GM12878 (cell line): ENCODE data around the gene RTN4RL1. TPM values are rescaled to one million over a fixed set of nuclear protein-coding genes. Genes with fewer than 3 reads are reported as not detected.

Source experiments
- ATF7 ChIP-seq: fragments of 450-650 bp; IDR thresholded peaks from 2 replicates; pipeline ENCODE4 v1.6.1; 2016; ENCODE audit warnings: low read depth, mild to moderate bottlenecking
- CBFB ChIP-seq: IDR thresholded peaks from 2 replicates; pipeline ENCODE4 v1.6.1; 2016; ENCODE audit warnings: antibody characterized with exemption, low read depth
- CBX5 ChIP-seq: sonication (generic); IDR thresholded peaks from 2 replicates; pipeline ENCODE4 v1.6.1; 2016; ENCODE audit warnings: low read depth, moderate library complexity, mild to moderate bottlenecking, inconsistent platforms
- CREB1 ChIP-seq: IDR thresholded peaks from 2 replicates; pipeline ENCODE4 v1.6.1; 2012; ENCODE audit warnings: low read depth, mild to moderate bottlenecking, inconsistent platforms
- GABPA ChIP-seq: IDR thresholded peaks from 2 replicates; pipeline ENCODE4 v1.6.1; 2014; ENCODE audit warnings: antibody characterized with exemption, low read depth, mild to moderate bottlenecking, inconsistent platforms
- HDAC2 ChIP-seq: fragments of 200-600 bp; sonication (generic); IDR thresholded peaks from 2 replicates; pipeline ENCODE4 v1.6.1; 2017
- NBN ChIP-seq: fragments of 450-650 bp; IDR thresholded peaks from 2 replicates; pipeline ENCODE4 v1.6.1; 2016
- POLR2AphosphoS5 ChIP-seq: IDR thresholded peaks from 2 replicates; pipeline ENCODE4 v1.6.1; 2011; ENCODE audit warnings: mild to moderate bottlenecking, low read length, inconsistent platforms
- RB1 ChIP-seq: fragments of 450-650 bp; formaldehyde crosslinking; IDR thresholded peaks from 2 replicates; pipeline ENCODE4 v1.6.1; 2017; ENCODE audit warnings: mild to moderate bottlenecking, borderline replicate concordance
- SMARCA5 ChIP-seq: fragments of 450-650 bp; IDR thresholded peaks from 2 replicates; pipeline ENCODE4 v1.6.1; 2017; ENCODE audit warnings: mild to moderate bottlenecking
- SP1 ChIP-seq: IDR thresholded peaks from one replicate; pipeline ENCODE4 v1.6.1; 2011; ENCODE audit warnings: low read depth, low read length
- STAT1 ChIP-seq: fragments of 450-650 bp; conservative IDR thresholded peaks from 2 replicates; pipeline ENCODE4 v1.6.1; 2014; ENCODE audit warnings: antibody characterized with exemption, mild to moderate bottlenecking
- YY1 ChIP-seq: IDR thresholded peaks from 2 replicates; pipeline ENCODE4 v1.6.1; 2011; ENCODE audit warnings: low read depth, mild to moderate bottlenecking, low read length
- ZBED1 ChIP-seq: IDR thresholded peaks from 2 replicates; pipeline ENCODE4 v1.6.1; 2016; ENCODE audit warnings: borderline replicate concordance
- ZSCAN29 ChIP-seq: fragments of 450-650 bp; IDR thresholded peaks from 2 replicates; pipeline ENCODE4 v1.6.1; 2017; ENCODE audit warnings: mild to moderate bottlenecking, moderate library complexity
- polyA plus RNA-seq, 11 experiments: library from polyadenylated mRNA; depleted of rRNA in 4 of 11; unstranded in 6 of 11; stranded (reverse) in 5 of 11; fragments of >200 nt; fragmentation: Nextera tagmentation in 4 of 11; fragmentation: Illumina TruSeq in 1 of 11; extraction: Ambion mirVana in 4 of 11; extraction: Trizol in 1 of 11; gene quantifications; 1 replicate in 1 of 11; 2 replicates in 10 of 11; pipeline versions ENCODE4 v1.2.1 to v1.2.3, GENCODE V29; 2011 to 2016; ENCODE audit warnings: inconsistent platforms in 2 of 11, missing spikeins in 2 of 11, low read depth in 1 of 11
- total RNA-seq, 4 experiments: library from RNA; depleted of rRNA in 3 of 4; stranded (reverse); fragments of >200 nt in 3 of 4; fragmentation: Illumina TruSeq in 1 of 4; extraction: Trizol in 1 of 4; gene quantifications; 2 replicates each; pipeline versions ENCODE4 v1.2.1 to v1.2.3, GENCODE V29; 2013 to 2021
- TF ChIP-seq, protein P1 (sequence below): fragments of 450-650 bp; IDR thresholded peaks from 2 replicates; pipeline ENCODE4 v1.6.1; 2017; ENCODE audit warnings: antibody characterized with exemption, mild to moderate bottlenecking, moderate library complexity
- TF ChIP-seq, protein P2 (sequence below): fragments of 450-650 bp; IDR thresholded peaks from 2 replicates; pipeline ENCODE4 v1.6.1; 2016; ENCODE audit warnings: mild to moderate bottlenecking
- TF ChIP-seq, protein P3 (sequence below): IDR thresholded peaks from 2 replicates; pipeline ENCODE4 v1.6.1; 2011; ENCODE audit warnings: borderline replicate concordance, low read depth, mild to moderate bottlenecking, moderate library complexity, low read length; ENCODE audit not compliant: insufficient read depth, poor library complexity, severe bottlenecking
- TF ChIP-seq, protein P4 (sequence below): fragments of 450-650 bp; IDR thresholded peaks from 2 replicates; pipeline ENCODE4 v1.6.1; 2017; ENCODE audit warnings: mild to moderate bottlenecking, moderate library complexity
- TF ChIP-seq, protein P5 (sequence below): IDR thresholded peaks from 2 replicates; pipeline ENCODE4 v1.6.1; 2012; ENCODE audit warnings: low read depth, low read length, improper control_type of control experiment

RTN4RL1 gene
- total and polyA plus RNA-seq, 10 of the 15 experiments (the other 5 are each of a cell fraction or from before 2014, with no cell fraction given) = 0.08 to 0.11 (median 0.10) TPM; not detected in 7

DNA sequence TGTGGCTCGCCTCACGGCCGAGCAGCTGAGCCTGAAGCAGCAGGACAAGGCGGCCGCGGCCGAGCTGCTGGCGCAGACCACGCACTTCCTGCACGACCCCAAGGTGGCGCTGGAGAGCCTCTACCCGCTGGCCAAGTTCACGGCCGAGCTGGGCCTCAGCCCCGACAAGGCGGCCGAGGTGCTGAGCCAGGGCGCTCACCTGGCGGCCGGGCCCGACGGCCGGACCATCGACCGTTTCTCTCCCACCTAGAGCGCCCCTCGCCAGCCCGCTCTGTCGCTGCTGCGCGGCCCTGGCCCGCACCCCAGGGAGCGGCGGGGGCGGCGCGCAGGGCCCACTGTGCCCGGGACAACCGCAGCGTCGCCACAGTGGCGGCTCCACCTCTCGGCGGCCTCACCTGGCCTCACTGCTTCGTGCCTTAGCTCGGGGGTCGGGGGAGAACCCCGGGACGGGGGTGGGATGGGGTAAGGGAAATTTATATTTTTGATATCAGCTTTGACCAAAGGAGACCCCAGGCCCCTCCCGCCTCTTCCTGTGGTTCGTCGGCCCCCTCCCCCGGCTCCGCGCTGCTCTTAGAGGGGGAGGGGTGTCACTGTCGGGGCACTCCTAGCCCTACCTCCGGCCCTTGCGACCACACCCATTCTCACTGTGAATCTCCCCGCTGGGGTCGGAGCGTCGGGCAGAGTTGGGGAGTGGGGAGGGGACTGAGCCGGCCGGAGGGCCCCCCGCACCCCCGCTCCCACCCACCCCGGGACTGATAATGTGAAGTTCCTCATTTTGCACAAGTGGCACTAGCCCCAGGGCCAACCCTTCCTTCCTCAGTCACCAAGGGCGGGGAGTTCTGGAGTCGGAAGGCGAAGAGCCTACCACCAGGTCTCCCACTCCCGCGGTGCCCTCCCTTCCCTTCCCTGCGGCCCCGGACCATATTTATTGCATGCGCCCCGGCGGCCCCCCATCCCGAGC lies 33.7 kb upstream of the RTN4RL1 start (continued):
- TF ChIP-seq POLR2AphosphoS5 (peak; percentile 61), RB1 (no peak; the same call in 1 of the 2 replicates), SMARCA5 (peak; percentile 97), GABPA (no peak), ZSCAN29 (0 out of 2 replicates have a peak, but pooled peaks have one; percentile 19), ATF7 (no peak), YY1 (peak; percentile 71), NBN (no peak), STAT1 (0 out of 2 replicates have a peak, but pooled peaks have one; percentile 38), CREB1 (no peak), ZBED1 (no peak), SP1 (no peak), HDAC2 (no peak), CBX5 (no peak), CBFB (0 out of 2 replicates have a peak, but pooled peaks have one; percentile 41)
- TF ChIP-seq, protein P1, sequence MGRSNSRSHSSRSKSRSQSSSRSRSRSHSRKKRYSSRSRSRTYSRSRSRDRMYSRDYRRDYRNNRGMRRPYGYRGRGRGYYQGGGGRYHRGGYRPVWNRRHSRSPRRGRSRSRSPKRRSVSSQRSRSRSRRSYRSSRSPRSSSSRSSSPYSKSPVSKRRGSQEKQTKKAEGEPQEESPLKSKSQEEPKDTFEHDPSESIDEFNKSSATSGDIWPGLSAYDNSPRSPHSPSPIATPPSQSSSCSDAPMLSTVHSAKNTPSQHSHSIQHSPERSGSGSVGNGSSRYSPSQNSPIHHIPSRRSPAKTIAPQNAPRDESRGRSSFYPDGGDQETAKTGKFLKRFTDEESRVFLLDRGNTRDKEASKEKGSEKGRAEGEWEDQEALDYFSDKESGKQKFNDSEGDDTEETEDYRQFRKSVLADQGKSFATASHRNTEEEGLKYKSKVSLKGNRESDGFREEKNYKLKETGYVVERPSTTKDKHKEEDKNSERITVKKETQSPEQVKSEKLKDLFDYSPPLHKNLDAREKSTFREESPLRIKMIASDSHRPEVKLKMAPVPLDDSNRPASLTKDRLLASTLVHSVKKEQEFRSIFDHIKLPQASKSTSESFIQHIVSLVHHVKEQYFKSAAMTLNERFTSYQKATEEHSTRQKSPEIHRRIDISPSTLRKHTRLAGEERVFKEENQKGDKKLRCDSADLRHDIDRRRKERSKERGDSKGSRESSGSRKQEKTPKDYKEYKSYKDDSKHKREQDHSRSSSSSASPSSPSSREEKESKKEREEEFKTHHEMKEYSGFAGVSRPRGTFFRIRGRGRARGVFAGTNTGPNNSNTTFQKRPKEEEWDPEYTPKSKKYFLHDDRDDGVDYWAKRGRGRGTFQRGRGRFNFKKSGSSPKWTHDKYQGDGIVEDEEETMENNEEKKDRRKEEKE = 0 out of 2 replicates have a peak, but pooled peaks have one; percentile 3
- TF ChIP-seq, protein P2, sequence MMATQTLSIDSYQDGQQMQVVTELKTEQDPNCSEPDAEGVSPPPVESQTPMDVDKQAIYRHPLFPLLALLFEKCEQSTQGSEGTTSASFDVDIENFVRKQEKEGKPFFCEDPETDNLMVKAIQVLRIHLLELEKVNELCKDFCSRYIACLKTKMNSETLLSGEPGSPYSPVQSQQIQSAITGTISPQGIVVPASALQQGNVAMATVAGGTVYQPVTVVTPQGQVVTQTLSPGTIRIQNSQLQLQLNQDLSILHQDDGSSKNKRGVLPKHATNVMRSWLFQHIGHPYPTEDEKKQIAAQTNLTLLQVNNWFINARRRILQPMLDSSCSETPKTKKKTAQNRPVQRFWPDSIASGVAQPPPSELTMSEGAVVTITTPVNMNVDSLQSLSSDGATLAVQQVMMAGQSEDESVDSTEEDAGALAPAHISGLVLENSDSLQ = no peak
- TF ChIP-seq, protein P3, sequence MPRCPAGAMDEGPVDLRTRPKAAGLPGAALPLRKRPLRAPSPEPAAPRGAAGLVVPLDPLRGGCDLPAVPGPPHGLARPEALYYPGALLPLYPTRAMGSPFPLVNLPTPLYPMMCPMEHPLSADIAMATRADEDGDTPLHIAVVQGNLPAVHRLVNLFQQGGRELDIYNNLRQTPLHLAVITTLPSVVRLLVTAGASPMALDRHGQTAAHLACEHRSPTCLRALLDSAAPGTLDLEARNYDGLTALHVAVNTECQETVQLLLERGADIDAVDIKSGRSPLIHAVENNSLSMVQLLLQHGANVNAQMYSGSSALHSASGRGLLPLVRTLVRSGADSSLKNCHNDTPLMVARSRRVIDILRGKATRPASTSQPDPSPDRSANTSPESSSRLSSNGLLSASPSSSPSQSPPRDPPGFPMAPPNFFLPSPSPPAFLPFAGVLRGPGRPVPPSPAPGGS = no peak
- TF ChIP-seq, protein P4, sequence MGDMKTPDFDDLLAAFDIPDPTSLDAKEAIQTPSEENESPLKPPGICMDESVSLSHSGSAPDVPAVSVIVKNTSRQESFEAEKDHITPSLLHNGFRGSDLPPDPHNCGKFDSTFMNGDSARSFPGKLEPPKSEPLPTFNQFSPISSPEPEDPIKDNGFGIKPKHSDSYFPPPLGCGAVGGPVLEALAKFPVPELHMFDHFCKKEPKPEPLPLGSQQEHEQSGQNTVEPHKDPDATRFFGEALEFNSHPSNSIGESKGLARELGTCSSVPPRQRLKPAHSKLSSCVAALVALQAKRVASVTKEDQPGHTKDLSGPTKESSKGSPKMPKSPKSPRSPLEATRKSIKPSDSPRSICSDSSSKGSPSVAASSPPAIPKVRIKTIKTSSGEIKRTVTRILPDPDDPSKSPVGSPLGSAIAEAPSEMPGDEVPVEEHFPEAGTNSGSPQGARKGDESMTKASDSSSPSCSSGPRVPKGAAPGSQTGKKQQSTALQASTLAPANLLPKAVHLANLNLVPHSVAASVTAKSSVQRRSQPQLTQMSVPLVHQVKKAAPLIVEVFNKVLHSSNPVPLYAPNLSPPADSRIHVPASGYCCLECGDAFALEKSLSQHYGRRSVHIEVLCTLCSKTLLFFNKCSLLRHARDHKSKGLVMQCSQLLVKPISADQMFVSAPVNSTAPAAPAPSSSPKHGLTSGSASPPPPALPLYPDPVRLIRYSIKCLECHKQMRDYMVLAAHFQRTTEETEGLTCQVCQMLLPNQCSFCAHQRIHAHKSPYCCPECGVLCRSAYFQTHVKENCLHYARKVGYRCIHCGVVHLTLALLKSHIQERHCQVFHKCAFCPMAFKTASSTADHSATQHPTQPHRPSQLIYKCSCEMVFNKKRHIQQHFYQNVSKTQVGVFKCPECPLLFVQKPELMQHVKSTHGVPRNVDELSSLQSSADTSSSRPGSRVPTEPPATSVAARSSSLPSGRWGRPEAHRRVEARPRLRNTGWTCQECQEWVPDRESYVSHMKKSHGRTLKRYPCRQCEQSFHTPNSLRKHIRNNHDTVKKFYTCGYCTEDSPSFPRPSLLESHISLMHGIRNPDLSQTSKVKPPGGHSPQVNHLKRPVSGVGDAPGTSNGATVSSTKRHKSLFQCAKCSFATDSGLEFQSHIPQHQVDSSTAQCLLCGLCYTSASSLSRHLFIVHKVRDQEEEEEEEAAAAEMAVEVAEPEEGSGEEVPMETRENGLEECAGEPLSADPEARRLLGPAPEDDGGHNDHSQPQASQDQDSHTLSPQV = no peak
- TF ChIP-seq, protein P5, sequence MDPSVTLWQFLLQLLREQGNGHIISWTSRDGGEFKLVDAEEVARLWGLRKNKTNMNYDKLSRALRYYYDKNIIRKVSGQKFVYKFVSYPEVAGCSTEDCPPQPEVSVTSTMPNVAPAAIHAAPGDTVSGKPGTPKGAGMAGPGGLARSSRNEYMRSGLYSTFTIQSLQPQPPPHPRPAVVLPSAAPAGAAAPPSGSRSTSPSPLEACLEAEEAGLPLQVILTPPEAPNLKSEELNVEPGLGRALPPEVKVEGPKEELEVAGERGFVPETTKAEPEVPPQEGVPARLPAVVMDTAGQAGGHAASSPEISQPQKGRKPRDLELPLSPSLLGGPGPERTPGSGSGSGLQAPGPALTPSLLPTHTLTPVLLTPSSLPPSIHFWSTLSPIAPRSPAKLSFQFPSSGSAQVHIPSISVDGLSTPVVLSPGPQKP = no peak
